GM18951 (cell line): ENCODE results near the gene FXYD4.

Experiments used
- POLR2A ChIP-seq: IDR thresholded peaks from 4 replicates; pipeline ENCODE4 v1.6.1; 2011; ENCODE audit warnings: mild to moderate bottlenecking; ENCODE audit not compliant: insufficient read length, insufficient read depth; ENCODE audit errors: extremely low read depth
- in situ Hi-C: fragments of 300-500 bp; cut with MboI; formaldehyde crosslinking; loops from one replicate; pipeline ENCODE4 v1.12.0; 2022; ENCODE audit warnings: low sequenced_read_pairs, mixed read lengths, inconsistent platforms; ENCODE audit not compliant: unreplicated experiment

The FXYD4 gene

GRCh38 chr10:43399320-43400310 lies 28.2 kb downstream of the FXYD4 start:
- TF ChIP-seq POLR2A, result no peak
- in situ Hi-C loops, result no loop called here

- in situ Hi-C loops, result no loop called here
- TF ChIP-seq POLR2A, result no peak
These were observed 30.2 kb downstream of the FXYD4 start for GRCh38 chr10:43401627-43402026.

- peak; percentile 31 for TF ChIP-seq POLR2A
- in situ Hi-C loops, result no loop called here
These were observed 30.7 kb downstream of the FXYD4 start for GRCh38 chr10:43402176-43402575.

- TF ChIP-seq POLR2A, result no peak
- in situ Hi-C loops, result no loop called here
These were observed 31.5 kb downstream of the FXYD4 start for GRCh38 chr10:43402880-43403452.

- in situ Hi-C loops, result no loop called here
- no peak for TF ChIP-seq POLR2A
These were observed 32.7 kb downstream of the FXYD4 start for GRCh38 chr10:43403911-43404703.

GRCh38 chr10:43404704-43405084 lies 33.3 kb downstream of the FXYD4 start:
- no peak for TF ChIP-seq POLR2A
- in situ Hi-C loops, result no loop called here

- TF ChIP-seq POLR2A, result no peak
- in situ Hi-C loops, result no loop called here
These were observed 35.7 kb downstream of the FXYD4 start for GRCh38 chr10:43407148-43407575.

- in situ Hi-C loops, result no loop called here
These were observed 36.3 kb downstream of the FXYD4 start for GRCh38 chr10:43407576-43408330.

GRCh38 chr10:43408331-43408709 lies 36.9 kb downstream of the FXYD4 start:
- in situ Hi-C loops, result no loop called here
- no peak for TF ChIP-seq POLR2A

More at GRCh38 chr10:43407576-43408330, 36.3 kb downstream of the FXYD4 start:
- TF ChIP-seq POLR2A, result peak; percentile 77

GRCh38 chr10:43408710-43409384 lies 37.4 kb downstream of the FXYD4 start, which contains the start of gene HNRNPF:
Gene HNRNPF (minus strand): TSS chr10:43409186. CDS start chr10:43387884, 21,302 bp downstream.
- in situ Hi-C loops, result no loop called here
- TF ChIP-seq POLR2A, result peak; percentile 84

GRCh38 chr10:43409385-43410109 lies 38.1 kb downstream of the FXYD4 start:
- peak; percentile 9 for TF ChIP-seq POLR2A
- in situ Hi-C loops, result no loop called here
